ENCODE measurements around the gene HPN. TPM values are rescaled to one million over a fixed set of nuclear protein-coding genes. Genes with fewer than 3 reads are reported as not detected.

Gene HPN
- total and polyA plus RNA-seq, 2 of the 13 experiments (the other 11 are each of a cell fraction or from before 2014, with no cell fraction given): 46.7 to 261 TPM

- peak; percentile 61; the same call in 1 of the 2 replicates for TF ChIP-seq ZNF724P (CRISPR knock-in tag; IDR thresholded peaks at IDR 0.05; ENCODE audit: borderline replicate concordance)
- peak; percentile 60; the same call in 1 of the 2 replicates for TF ChIP-seq ZNF441 (CRISPR knock-in tag; IDR thresholded peaks at IDR 0.05; ENCODE audit: borderline replicate concordance)
- peak; percentile 87 for TF ChIP-seq HNF4A (CRISPR knock-in tag; IDR thresholded peaks at IDR 0.05)
- TF ChIP-seq ZSCAN5A (CRISPR knock-in tag; IDR thresholded peaks at IDR 0.05; ENCODE audit: borderline replicate concordance): peak; percentile 70; the same call in 1 of the 2 replicates
- TF ChIP-seq CBX2 (IDR thresholded peaks at IDR 0.05; ENCODE audit: low read depth, low read length): no peak
- TF ChIP-seq CBX2 (CRISPR knock-in tag; IDR thresholded peaks at IDR 0.05; ENCODE audit: low read depth): no peak
- peak; percentile 52 for TF ChIP-seq MAZ (IDR thresholded peaks at IDR 0.05; ENCODE audit: borderline replicate concordance, low read depth, low read length)
- peak; percentile 96 for TF ChIP-seq MAZ (CRISPR knock-in tag; IDR thresholded peaks at IDR 0.05; ENCODE audit: low read depth)
- TF ChIP-seq DRAP1 (CRISPR knock-in tag; IDR thresholded peaks at IDR 0.05): peak; percentile 58; the same call in 1 of the 2 replicates
- TF ChIP-seq HMG20B (CRISPR knock-in tag; conservative IDR thresholded peaks at IDR 0.05): peak; percentile 76
- no peak for TF ChIP-seq RNF219 (CRISPR knock-in tag; IDR thresholded peaks at IDR 0.05)
- no peak for TF ChIP-seq ZNF781 (CRISPR knock-in tag; IDR thresholded peaks at IDR 0.05; ENCODE audit: borderline replicate concordance, not compliant biosample characterization)
- no peak for TF ChIP-seq HCFC1 (IDR thresholded peaks at IDR 0.05; ENCODE audit: low read depth, low read length)
- TF ChIP-seq SRY (CRISPR knock-in tag; IDR thresholded peaks at IDR 0.05): 0 out of 2 replicates have a peak, but pooled peaks have one; percentile 49
- TF ChIP-seq BHLHE40 (IDR thresholded peaks at IDR 0.05; ENCODE audit: low read length): peak; percentile 86
- peak; percentile 90 for TF ChIP-seq ZNF33A (CRISPR knock-in tag; IDR thresholded peaks at IDR 0.05; ENCODE audit: borderline replicate concordance)
- peak; percentile 89 for TF ChIP-seq PITX1 (CRISPR knock-in tag; IDR thresholded peaks at IDR 0.05)
- TF ChIP-seq PTBP1 (IDR thresholded peaks at IDR 0.05; ENCODE audit: low read depth, low read length, poor library complexity, severe bottlenecking): no peak
- TF ChIP-seq NR3C1 (CRISPR knock-in tag; IDR thresholded peaks at IDR 0.05): no peak
- TF ChIP-seq GABPB1 (CRISPR knock-in tag; IDR thresholded peaks at IDR 0.05): peak; percentile 90
- TF ChIP-seq MEF2D (CRISPR knock-in tag; IDR thresholded peaks at IDR 0.05): peak; percentile 94
- TF ChIP-seq ZNF337 (CRISPR knock-in tag; IDR thresholded peaks at IDR 0.05; ENCODE audit: borderline replicate concordance, low read depth): peak; percentile 82; the same call in 1 of the 2 replicates
- TF ChIP-seq ZNF263 (CRISPR knock-in tag; IDR thresholded peaks at IDR 0.05): peak; percentile 68; the same call in 1 of the 2 replicates
- peak; percentile 87; the same call in 1 of the 2 replicates for TF ChIP-seq ZNF784 (CRISPR knock-in tag; IDR thresholded peaks at IDR 0.05; ENCODE audit: borderline replicate concordance)
Observed at GRCh38 chr19:35040826-35041547, 534 bp upstream of the HPN start (continued).
